ENCODE measurements around the gene TUBB3.

- no peak for TF ChIP-seq CTCF (IDR thresholded peaks at IDR 0.05)
- TF ChIP-seq POLR2A (IDR thresholded peaks at IDR 0.05) = no peak
Measured at GRCh38 chr16:89887243-89887642, 35.9 kb upstream of the TUBB3 start.

Measured in right lobe of liver (tissue), 4 donors.